OCI-LY3 (cell line): Measurements from ENCODE around the gene SCPEP1.

ENCODE experiments used
- CTCF ChIP-seq: fragments of 200-600, 300-600 bp; sonication (generic); IDR thresholded peaks from 2 replicates; pipeline ENCODE4 v1.5.1; 2014; ENCODE audit warnings: antibody characterized with exemption, low read length, low read depth
- EZH2phosphoT487 ChIP-seq: fragments of 200-600 bp; shearing (Covaris generic); IDR thresholded peaks from 2 replicates; pipeline ENCODE4 v1.6.1; 2018; ENCODE audit warnings: antibody characterized with exemption, mixed run types, low read depth

DNA sequence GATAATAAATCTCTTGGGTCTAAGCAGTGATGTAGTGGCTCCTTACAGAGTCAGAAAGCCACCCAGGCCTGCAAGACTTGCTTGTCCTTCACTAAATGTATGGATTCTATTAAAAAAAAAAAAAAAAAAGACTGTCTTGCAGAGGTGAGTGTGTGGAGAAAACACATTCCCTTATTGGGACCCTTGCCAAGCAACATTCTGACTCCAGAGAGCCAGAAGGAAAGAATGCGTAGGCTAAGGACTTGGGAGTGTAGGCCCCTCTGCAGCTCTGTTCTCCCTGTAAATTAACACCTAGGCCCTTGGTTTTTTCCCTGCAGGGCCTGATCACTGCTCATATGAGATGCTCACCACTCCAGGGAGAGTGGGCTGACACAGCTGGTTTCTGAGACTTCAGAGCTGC lies 17.8 kb downstream of the SCPEP1 start:
- TF ChIP-seq CTCF (no peak), EZH2phosphoT487 (no peak)
